Fibroblast of the conjunctiva (primary cell): Measurements from ENCODE around the gene MACROH2A2.
A peak's percentile ranks its signal among the peaks of the same experiment; 100 is the strongest.
"Not testable (repeated sequence)": the region's sequence is repeated elsewhere in the genome, so short reads cannot be mapped to it uniquely, and the experiment has no call there.

Experiments used
- DNase-seq: peaks from one replicate; pipeline ENCODE4 v3.0.0-alpha.2; 2010; ENCODE audit warnings: low read depth

The MACROH2A2 gene

DNA sequence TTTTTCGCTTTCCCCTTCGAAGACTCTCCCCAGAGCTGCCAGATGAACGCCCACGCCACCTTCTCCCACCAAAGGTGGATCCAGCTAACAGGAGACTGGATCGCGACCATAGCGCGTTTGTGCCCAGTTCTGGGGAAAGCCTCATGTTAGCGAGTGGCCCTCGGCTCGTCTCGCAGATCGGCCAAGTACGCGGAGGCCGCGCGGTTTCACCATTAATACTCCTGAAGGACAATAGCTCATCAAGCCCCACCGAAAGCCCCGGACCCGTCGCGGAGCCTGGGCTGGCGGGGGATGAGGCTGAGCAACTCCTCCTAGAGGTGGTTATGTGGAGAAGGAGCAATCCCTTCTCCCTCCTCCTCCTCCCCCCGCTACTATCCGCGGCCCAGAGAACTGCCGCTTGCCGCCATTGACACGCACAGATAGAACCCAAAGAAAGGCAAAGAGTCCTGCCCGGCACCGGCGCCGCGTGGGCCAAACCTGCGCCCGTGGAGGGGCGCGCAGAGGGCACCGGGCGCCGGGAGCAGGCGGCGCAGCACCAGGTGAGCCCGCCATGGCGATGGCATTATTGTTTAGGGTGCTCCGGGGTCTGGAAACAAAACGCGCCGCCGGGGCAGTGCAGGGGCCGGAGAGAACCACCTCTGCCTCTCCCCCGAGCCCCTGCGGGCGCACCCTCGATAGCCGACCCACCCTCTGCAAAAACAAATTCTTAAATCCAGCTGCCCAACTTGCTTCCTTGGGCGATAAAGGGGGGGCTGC lies at the start of gene MACROH2A2:
MACROH2A2 (plus strand) TSS at position 385 of the 756 bp plus-strand sequence. CDS start 22,813 bp downstream, outside the sequence.
- peak; percentile 43 for DNase-seq

DNA sequence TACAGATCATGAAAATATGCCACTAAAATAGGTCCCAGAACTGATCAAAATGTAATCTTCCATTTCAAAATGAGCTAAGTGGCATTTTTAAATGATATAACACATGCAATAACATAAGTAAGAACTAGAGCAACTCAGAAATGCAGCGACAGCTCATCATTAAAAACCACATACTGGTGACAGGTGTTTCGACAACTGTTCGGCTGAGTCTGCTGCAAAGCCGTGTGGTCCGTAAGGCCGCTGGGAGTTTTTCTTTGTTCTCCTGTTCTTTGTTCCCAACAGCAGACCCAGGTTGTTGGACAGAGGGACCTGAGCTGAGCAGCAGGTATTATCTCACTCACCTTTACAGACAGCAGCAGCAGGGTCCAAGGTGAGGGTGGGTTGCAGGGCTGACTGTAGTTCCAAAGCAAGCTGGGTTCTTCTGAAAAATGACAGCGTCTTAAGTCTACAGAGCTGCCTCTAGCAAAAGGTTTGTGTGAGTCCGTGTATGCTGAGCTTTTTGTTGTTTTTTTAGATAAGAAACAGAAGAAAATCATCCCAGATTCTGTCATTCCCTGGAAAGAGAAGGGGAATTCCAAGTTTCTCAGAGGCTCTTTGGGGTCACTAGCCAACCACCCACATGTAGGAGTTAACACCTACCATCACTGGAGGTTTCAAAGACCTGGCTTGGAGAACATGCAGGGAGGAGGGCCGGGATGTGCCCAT lies 45.4 kb upstream of the MACROH2A2 start:
- DNase-seq, result no peak

DNA sequence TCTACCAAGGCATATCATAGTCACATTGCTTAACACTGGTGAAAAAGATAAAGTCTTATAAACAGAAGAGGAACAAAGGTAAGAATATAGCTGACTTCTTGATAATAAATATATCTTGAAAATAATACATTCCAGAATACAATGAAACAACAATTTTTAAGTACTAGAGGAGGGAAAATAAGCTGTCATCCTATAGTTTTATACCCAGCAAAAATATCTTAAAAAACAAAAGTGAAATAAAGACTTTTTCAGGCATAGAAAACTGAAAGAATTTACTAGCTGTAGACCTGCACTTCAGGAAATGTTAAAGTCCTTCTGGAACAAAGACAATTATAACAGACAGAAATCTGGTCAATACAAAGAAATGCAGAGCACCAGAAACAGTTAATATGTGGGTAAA lies 21.4 kb upstream of the MACROH2A2 start:
- DNase-seq, result no peak

DNA sequence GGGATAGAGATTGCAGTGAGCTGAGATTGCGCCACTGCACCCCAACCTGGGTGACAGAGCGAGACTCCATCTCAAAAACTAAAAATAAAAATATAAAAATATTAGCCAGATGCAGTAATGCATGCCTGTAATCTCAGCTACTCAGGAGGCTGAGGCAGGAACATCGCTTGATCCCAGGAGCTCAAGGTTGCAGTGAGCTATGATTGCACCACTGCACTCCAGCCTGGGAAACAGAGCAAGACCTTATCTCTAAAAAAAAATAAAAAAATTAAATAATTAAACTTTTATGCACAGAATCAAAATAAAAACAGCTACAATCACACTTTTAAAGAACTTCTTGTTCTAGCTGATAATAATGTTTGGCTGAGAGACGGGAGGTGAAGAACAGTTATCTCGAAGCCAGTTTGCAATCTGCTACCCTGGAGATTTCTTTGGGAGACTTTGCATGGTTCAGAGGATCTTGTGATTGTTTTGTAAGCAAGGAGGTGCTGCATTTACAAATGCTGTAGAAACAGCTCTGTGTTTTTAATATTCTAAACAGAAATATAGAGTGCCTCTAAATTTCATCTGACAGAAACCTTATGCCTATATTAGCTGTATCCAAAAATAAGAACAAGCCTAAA lies 19.9 kb upstream of the MACROH2A2 start:
- DNase-seq, result no peak

DNA sequence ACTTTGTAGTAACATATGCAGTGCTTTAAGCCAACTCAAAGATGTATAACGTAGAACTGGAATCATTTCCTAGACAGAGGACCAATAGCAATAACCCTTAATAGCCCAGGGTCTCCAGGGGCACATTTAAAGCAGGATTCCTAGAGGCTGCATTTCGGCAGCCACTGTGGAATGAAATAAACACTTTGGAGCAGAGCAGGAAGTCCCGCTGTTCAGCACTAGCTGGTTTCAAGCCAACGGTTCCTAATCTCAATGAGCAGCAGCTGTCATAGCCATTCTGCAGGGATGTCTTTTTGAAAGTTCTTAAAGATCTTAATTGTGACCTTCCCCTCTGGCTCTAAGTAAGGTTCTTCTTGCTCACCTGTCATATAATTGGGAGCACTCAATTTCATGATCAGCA lies 18.4 kb upstream of the MACROH2A2 start:
- no peak for DNase-seq

DNA sequence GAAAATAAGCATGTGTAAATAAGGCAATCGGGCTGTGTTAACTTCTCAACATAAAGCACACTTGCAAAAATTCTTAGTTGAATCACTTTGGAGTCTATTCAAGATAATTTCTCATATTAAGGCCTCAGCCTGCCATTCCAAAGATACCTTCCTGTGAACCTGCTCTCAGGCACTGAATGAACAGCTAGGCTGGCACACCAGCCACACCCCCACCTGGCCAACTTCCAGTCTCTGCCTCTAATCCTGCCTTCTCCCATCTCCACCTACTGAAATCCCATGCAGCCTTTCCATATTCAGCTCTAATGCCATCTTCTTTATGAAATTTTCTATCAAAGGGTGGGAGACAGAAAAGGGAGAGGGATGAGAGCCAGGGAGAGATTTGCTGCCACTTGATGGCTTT lies 17.1 kb upstream of the MACROH2A2 start:
- DNase-seq, result no peak

DNA sequence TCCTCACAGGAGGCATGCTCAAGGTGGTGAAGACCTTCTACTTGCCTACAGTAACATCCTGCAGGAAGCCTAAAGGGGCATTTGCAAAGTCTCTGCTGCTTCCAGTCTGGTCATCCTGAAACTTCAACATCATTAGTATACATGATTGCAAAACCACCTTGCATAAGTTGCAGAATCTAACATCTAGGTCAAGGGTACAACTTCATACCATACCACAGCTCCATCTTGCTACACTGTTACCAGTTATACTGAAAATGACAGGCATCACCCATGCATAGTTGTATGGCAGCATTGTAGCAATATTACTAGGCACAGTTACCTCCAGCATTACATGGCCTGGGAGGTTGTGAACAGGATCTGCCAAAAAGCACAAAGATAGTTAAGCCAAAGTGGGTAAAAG lies 13.7 kb upstream of the MACROH2A2 start:
- no peak for DNase-seq

DNA sequence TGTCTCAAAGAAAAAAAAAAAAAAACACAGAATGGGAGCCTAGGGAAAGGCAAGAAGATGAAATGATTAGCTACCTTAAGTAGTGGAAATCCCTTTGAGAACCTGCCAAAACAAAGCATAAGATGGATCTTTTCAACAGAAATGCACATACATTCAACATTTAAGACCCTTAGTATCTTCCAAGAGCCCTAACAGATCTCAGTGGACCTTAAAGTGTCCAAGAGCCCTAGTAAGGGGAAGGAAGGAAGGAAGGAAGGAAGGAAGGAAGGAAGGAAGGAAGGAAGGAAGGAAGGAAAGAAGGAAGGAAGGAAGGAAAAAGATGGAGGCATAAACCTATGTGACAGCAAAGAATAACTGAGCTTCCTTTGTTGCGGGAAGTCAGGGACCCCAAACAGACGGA lies 11.6 kb upstream of the MACROH2A2 start:
- DNase-seq, result no peak

DNA sequence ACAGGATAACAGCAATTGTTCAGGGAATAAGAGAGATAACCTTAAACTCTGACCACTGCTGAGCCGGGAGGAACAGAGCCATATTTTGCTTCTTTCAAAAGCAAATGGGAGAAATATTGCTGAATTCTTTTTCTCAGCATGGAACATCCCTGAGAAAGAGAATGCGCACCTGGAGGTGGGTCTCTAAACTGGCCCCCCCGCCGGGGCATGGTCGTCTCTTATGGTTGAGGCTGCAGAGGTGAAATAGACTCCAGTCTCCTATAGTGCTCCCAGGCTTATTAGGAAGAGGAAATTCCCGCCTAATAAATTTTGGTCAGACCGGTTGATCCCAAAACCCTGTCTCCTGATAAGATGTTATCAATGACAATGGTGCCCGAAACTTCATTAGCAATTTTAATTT lies 10.9 kb upstream of the MACROH2A2 start:
- DNase-seq, result not testable (repeated sequence)

DNA sequence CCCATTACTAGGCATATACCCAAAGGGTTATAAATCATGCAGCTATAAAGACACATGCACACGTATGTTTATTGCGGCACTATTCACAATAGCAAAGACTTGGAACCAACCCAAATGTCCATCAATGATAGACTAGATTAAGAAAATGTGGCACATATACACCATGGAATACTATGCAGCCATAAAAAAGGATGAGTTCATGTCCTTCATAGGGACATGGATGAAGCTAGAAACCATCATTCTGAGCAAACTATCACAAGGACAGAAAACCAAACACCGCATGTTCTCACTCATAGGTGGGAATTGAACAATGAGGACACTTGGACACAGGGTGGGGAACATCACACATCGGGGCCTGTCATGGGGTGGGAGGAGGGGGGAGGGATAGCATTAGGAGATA lies 5.6 kb upstream of the MACROH2A2 start:
- DNase-seq, result not testable (repeated sequence)

DNA sequence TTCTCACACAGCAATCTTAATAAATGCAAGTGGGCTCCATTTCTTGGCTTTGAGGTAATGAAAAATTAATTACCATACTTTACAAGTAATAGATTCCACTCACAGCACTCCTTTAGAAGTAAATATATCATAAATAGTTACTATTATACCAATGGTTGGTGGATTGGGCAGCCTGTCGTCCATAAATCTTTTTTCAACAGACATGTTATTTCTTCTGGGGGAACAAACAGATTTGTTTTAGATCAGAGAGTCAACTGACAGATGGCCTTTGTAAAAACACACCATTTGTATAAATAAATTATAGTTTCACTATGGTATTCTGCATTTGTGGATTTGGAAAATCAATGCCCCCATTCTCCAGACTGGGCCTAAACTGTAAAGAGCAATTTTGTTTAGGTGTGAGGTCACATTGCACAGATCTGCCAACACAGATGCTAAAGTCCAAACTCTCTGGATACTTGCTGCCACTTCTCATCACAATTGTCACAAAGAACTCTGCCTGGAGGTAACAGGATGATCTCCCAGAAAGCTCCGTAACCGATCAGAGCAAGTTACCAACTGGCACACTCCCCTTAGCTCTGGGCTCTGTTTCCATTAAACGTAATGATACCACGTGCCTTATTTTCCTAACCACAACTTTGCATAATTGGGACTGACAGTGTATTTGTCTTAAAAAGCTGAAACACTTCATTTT lies 4.5 kb upstream of the MACROH2A2 start:
- DNase-seq, result no peak

DNA sequence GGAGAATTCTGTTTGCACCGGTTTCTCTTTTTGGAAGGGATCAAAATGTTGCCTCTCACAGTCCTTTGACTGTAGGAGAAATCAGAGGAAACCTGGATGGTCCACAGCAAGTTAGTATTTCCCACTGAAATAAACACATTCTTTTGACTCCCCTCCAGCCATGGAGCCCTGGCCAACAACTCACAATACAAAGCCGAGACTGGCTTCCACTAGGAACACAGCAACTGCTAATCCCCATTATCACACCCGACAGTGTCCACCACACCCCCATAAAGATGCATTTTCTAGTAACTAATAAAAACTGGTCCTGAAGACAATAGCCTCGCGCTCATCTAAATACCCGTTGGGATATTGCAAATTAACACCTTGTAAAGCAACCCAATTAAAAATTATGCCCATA lies 798 bp upstream of the MACROH2A2 start:
- no peak for DNase-seq

DNA sequence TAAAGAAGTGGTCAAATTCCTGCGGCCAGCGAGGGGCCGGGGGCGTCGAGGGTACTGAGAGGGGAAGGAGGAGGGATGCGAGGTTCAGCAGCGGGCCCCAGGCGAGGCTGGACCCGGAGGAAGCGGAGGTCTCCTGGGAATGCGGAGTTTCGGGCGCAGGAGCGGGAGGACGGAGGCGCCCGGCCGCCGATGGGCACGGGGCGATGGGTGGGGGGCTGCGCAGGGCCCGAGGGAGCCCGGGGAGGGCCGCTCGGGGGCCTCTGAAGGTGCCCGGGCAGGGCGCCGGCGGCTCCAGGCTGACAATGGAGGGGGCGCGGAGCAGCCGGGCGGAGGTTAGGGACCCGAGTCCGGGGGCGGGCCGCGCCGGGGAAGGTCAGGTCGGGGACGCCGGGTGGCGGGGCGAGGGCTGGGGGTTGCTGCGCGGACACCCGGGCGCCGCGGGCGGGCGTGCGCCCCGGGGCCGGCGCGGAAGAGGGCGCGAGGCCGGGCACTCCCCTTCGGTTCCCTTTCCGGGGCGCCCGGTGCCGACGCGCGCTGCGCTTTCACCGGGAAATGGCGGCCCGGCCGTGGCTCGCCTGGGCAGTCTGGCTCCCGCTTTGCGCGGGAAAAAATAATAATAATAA lies 683 bp downstream of the MACROH2A2 start:
- DNase-seq, result no peak

DNA sequence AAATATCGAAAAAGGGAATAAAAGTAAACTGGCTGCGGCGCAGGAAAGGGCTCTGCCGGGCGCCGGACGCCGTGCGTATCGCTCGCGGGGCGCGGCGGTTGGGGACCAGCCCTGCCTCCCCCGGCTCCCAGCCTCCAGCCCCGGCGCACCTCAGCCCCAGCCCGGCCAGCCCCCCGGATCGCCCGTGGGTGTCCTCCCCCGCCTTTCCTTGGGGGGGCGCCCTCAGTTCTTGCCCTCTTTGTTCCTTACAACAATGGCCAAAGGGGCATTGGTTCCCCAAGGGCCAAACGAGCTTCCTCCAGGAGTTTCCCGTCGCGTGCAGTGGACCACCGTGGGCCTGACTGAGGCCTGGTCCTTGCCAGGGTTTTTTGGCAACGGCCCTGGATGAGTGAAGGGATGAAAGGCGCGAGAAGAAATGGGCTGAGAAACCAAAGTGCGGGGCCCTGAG lies 1.2 kb downstream of the MACROH2A2 start:
- DNase-seq, result no peak

DNA sequence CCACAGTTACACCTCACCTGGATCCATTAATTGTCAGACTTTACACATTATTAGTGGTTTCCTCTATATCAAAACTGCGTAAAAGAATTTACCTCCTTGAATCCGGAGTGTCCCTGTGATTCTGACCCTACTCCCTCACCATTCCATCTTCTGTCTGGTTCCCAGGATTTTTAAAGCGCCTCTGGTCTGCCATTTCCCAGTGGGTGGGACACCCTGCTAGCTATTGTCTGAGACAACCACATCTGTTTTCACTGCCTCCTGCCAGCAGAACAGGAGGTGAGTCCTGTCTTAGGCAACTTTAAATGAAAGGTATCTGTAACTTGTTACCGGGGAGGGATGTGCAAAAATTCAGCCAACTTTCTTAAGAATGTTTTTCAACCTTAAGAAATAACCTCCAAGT lies 2.3 kb downstream of the MACROH2A2 start:
- no peak for DNase-seq

DNA sequence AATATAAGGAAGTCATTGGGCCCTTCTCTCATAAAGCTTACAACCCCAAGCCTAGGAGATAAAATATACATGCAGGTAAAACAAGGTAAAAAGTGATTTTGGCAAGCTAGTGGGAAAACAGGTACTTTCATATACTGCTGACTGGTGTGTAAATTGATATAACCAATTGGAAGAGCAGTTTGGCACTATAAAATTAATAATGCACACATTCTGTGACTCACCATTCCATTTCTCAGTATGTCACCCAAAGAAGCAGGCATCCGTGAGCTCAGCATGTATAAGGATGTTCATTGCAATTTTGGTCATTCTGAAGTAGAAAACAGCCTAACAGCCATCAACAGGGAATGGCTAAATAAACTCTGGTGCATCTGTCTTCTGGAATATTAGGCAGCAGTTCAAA lies 2.9 kb downstream of the MACROH2A2 start:
- no peak for DNase-seq

DNA sequence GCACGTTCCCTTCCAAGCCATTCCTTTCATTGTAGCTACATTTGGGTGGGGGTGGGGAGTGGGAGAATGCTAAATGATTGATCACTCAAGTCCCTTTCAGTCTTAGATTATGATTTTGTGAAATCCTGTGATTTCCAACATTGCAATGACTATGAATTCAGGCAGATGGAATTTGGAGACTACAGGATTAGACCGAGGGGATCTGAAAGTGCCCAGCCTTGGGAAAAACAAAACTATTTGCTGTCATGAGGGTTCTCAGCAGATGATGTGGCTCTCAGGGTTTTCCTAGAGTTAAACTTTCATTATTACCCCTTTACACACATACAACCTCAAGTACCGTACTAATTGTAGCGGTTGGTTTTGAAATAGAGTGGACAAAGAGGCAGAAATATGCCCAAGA lies 4.7 kb downstream of the MACROH2A2 start:
- DNase-seq, result no peak

DNA sequence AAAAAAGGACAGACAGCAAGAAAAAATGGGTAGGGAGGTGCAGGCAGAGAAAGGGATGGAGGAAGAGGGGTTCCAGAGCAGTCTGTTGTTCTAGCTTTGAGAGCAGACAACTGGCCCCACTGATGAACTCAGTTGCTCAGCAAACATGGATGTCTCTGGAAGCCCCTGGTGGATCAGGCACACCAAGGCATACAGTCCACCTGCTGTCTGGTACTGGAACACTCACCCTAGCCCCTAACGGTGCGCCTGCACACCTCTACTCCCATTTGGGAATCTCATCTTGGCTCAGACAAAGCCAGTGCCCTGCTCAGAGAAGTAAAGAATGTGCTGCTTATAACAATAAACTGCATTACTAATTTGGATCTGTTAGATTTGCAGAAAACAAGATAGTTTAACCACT lies 7.7 kb downstream of the MACROH2A2 start:
- no peak for DNase-seq

DNA sequence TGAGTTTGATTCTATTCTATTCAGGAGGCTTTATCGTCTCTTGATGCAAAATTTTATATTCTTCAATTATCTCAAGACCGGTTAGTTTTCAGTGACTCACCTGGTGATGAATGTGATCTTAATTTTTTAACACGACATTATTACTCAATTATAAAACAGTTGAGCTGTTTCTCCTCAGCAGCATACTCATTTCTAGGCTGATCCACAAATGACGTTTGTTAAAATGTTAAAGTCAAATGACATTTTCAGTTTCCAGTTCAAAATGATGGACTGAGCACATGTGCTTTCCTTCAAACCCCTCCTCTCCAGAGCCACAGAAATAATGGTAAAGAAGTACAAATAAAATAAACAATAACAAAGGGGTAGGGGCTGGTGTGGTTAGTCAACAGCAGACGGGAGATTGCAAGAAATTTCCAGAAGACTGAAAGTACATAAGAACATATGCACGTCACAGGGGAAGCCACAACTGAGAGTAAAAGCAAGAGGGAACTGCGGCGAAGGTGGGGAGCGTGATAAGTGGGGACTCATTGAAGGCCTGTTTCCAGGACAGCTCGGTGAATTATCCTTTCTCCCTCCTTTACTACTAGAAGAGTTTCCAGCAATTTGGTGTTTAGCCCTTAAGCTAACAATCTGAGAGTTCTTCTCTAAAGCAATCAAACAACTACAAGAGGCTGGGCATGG lies 10.9 kb downstream of the MACROH2A2 start:
- no peak for DNase-seq

DNA sequence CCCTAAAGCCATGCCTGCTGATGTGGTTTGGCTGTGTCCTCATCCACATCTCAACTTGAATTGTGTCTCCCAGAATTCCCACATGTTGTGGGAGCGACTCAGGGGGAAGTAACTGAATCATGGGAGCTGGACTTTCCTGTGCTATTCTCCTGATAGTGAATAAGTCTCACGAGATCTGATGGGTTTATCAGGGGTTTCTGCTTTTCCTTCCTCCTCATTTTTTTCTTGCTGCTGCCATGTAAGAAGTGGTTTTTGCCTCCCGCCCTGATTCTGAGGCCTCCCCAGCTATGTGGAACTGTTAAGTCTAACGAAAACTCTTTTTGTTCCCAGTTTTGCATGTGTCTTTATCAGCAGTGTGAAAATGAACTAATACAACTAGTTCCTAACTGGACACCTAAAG lies 11.8 kb downstream of the MACROH2A2 start:
- no peak for DNase-seq

DNA sequence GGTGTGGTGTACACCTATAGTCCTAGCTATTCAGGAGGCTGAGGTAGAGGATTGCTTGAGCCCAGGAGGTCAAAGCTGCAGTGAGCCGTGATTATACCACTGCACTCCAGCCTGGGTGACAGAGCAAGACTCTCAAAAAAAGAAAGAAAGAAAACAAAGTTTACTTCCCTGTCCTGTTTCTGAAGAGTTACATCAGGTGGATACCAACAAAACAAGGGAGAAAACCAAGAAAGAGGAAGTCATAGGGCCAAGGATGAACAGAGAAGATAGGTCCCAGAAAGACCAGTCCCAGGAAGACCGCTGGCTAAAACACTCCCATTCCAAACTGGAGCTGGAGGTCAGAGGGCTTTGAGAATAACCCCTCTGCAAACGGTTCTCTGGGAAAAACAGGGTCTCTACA lies 13.5 kb downstream of the MACROH2A2 start:
- no peak for DNase-seq

DNA sequence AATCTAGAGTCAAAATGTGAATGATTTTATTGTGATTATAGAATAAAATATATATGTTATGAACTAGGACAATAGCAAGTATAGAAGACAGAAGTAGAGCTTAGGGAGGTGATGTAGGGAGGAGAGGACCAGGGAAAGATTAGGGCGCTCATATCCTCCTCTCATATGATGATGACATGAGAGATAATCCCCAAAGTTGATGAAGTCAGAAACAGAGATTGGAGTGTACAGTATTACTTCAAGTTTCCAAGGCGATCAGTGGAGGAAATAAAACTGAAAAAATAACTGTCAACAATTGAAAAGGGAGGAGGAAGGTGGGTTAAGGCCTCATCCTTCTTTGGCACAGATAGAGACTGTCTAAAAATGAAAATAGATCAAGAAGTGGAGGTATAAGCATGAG lies 14.9 kb downstream of the MACROH2A2 start:
- DNase-seq, result no peak
